D721Med (cell line): ENCODE data around the gene CACNA2D2.

Experiments used
- DNase-seq: peaks from one replicate; pipeline ENCODE4 v3.0.0; 2011; ENCODE audit warnings: low spot score; ENCODE audit not compliant: insufficient read length
- FAIRE-seq: peaks from 2 replicates; lab custom pipeline; 2011; peaks lifted over from hg19 to GRCh38; lab: Jason Lieb, UNC
- CTCF ChIP-seq: IDR thresholded peaks from 2 replicates; pipeline ENCODE4 v1.5.1; 2012; ENCODE audit warnings: mild to moderate bottlenecking, control low read depth; ENCODE audit not compliant: insufficient read depth; ENCODE audit errors: missing control alignments

CACNA2D2 gene

GRCh38 chr3:50318615-50319014 is 184.8 kb downstream of the CACNA2D2 start:
- TF ChIP-seq CTCF, result no peak
- FAIRE-seq, result no peak
- no peak for DNase-seq

GRCh38 chr3:50318163-50318562 is 185.3 kb downstream of the CACNA2D2 start:
- FAIRE-seq, result no peak
- no peak for DNase-seq
- TF ChIP-seq CTCF, result no peak

GRCh38 chr3:50317300-50317699 is 186.1 kb downstream of the CACNA2D2 start:
- DNase-seq (no peak), FAIRE-seq (no peak)
- TF ChIP-seq CTCF, result no peak

- no peak for DNase-seq
- no peak for TF ChIP-seq CTCF
- FAIRE-seq, result no peak
Measured at GRCh38 chr3:50316657-50317242, 186.7 kb downstream of the CACNA2D2 start.

GRCh38 chr3:50314816-50315215 is 188.6 kb downstream of the CACNA2D2 start:
- DNase-seq (no peak), FAIRE-seq (no peak)
- no peak for TF ChIP-seq CTCF

GRCh38 chr3:50314342-50314741 is 189.1 kb downstream of the CACNA2D2 start:
- TF ChIP-seq CTCF, result no peak
- DNase-seq (no peak), FAIRE-seq (no peak)
